ENCODE data around the gene FTSJ1. TPM values are rescaled to one million over a fixed set of nuclear protein-coding genes. Genes with fewer than 3 reads are reported as not detected.
"Not testable (repeated sequence)": the region's sequence is repeated elsewhere in the genome, so short reads cannot be mapped to it uniquely, and the experiment has no call there.

Gene FTSJ1
- total RNA-seq, 4 donors from 2014 or later = 29.8 to 46.4 (median 42.2) TPM

GRCh38 chrX:48514126-48514806, 38.3 kb downstream of the FTSJ1 start:
- intact Hi-C loops (cut with DNase I; ENCODE audit: low total_unique reads) = no loop called here
- no peak for TF ChIP-seq CTCF (IDR thresholded peaks at IDR 0.05)
- 73 to 83% methylated on average over 15 to 16 of the region's 16 CpGs for WGBS, 2 donors
- no peak overlapping the region for H3K4me3 ChIP-seq (ENCODE audit: low read depth, poor library complexity, severe bottlenecking)
- no peak for DNase-seq (ENCODE audit: low spot score in 2 of 2)

GRCh38 chrX:48514868-48515460, 39.0 kb downstream of the FTSJ1 start:
- TF ChIP-seq CTCF (IDR thresholded peaks at IDR 0.05) (no peak), POLR2A (IDR thresholded peaks at IDR 0.05) (no peak)
- intact Hi-C loops (cut with DNase I; ENCODE audit: low total_unique reads) = no loop called here
- no peak for DNase-seq (ENCODE audit: low spot score in 2 of 2)
- no peak overlapping the region for H3K4me3 ChIP-seq (ENCODE audit: low read depth, poor library complexity, severe bottlenecking)
- 89 to 97% methylated on average over 9 of the region's 9 CpGs for WGBS, 2 donors

- TF ChIP-seq POLR2A (IDR thresholded peaks at IDR 0.05) = no peak
- no peak for TF ChIP-seq CTCF (IDR thresholded peaks at IDR 0.05)
- no peak overlapping the region for H3K4me3 ChIP-seq (ENCODE audit: low read depth, poor library complexity, severe bottlenecking)
- no peak for DNase-seq (ENCODE audit: low spot score in 2 of 2)
- 86 to 93% methylated on average over 3 to 10 of the region's 10 CpGs for WGBS, 2 donors
- intact Hi-C loops (cut with DNase I; ENCODE audit: low total_unique reads) = no loop called here
These were observed 39.8 kb downstream of the FTSJ1 start for GRCh38 chrX:48515842-48516241.

- no peak for TF ChIP-seq POLR2A (IDR thresholded peaks at IDR 0.05)
- TF ChIP-seq CTCF (IDR thresholded peaks at IDR 0.05) = no peak
- no peak overlapping the region for H3K4me3 ChIP-seq (ENCODE audit: low read depth, poor library complexity, severe bottlenecking)
- no peak for DNase-seq (ENCODE audit: low spot score in 2 of 2)
- intact Hi-C loops (cut with DNase I; ENCODE audit: low total_unique reads) = no loop called here
- WGBS, 2 donors = 84 to 89% methylated on average over 10 of the region's 10 CpGs
These were observed 40.3 kb downstream of the FTSJ1 start for GRCh38 chrX:48516285-48516684.

- no peak for DNase-seq (ENCODE audit: low spot score in 2 of 2)
These were observed 41.0 kb downstream of the FTSJ1 start for GRCh38 chrX:48516987-48517386.

GRCh38 chrX:48519481-48519880, 43.5 kb downstream of the FTSJ1 start:
- WGBS, 2 donors = 68 to 71% methylated on average over 4 of the region's 4 CpGs
- DNase-seq (ENCODE audit: low spot score in 2 of 2); H3K4me3 ChIP-seq (ENCODE audit: low read depth, poor library complexity, severe bottlenecking); intact Hi-C loops (cut with DNase I; ENCODE audit: low total_unique reads): not testable (repeated sequence)

More at GRCh38 chrX:48516987-48517386, 41.0 kb downstream of the FTSJ1 start:
- H3K4me3 ChIP-seq (ENCODE audit: low read depth, poor library complexity, severe bottlenecking) = no peak overlapping the region
- TF ChIP-seq POLR2A (IDR thresholded peaks at IDR 0.05) = no peak
- TF ChIP-seq CTCF (IDR thresholded peaks at IDR 0.05) = no peak
- WGBS, 2 donors = 65 to 90% methylated on average over 2 to 5 of the region's 5 CpGs
- intact Hi-C loops (cut with DNase I; ENCODE audit: low total_unique reads) = no loop called here
